OCI-LY7 (cell line): Measurements from ENCODE around the gene CDYL. TPM values are rescaled to one million over a fixed set of nuclear protein-coding genes. Genes with fewer than 3 reads are reported as not detected.

ENCODE experiments used
- BruUV-seq: library from RNA; stranded (reverse); fragments of 400-500 nt; replicated peaks from 2 replicates; lab custom pipeline; 2021; lab: Mats Ljungman, UMichigan
- CTCF ChIA-PET: fragments of 300-600 bp; sonication (Branson Sonifier 250); formaldehyde crosslinking; loops from one replicate; lab custom pipeline; 2022; ENCODE audit warnings: antibody characterized with exemption; ENCODE audit not compliant: unreplicated experiment; lab: Charles Lee
- POLR2A ChIA-PET: fragments of 300-600 bp; sonication (Branson Sonifier 250); formaldehyde crosslinking; loops from one replicate; lab custom pipeline; 2022; ENCODE audit warnings: antibody characterized with exemption; lab: Charles Lee
- DNase-seq: peaks from one replicate; pipeline ENCODE4 v3.0.0-alpha.2; 2015; ENCODE audit warnings: low spot score
- H2AFZ ChIP-seq: fragments of 200-600 bp; sonication (generic), shearing (Covaris generic); 2 replicates; pipeline ENCODE4 v1.6.1; 2014; ENCODE audit warnings: mild to moderate bottlenecking, antibody characterized with exemption, low read length, moderate library complexity
- H3K27ac ChIP-seq: fragments of 200-600 bp; sonication (generic); 2 replicates; pipeline ENCODE4 v1.5.1; 2014; ENCODE audit warnings: mixed run types, low read depth, mild to moderate bottlenecking, moderate library complexity, low read length, inconsistent platforms; ENCODE audit not compliant: poor library complexity, severe bottlenecking
- H3K36me3 ChIP-seq: fragments of 200-600 bp; sonication (generic); 2 replicates; pipeline ENCODE4 v1.6.1; 2014; ENCODE audit warnings: mild to moderate bottlenecking, antibody characterized with exemption, low read length, moderate library complexity, mixed read lengths; ENCODE audit not compliant: insufficient read depth
- H3K4me1 ChIP-seq: fragments of 200-600 bp; sonication (generic); 2 replicates; pipeline ENCODE4 v1.5.1; 2014; ENCODE audit warnings: mild to moderate bottlenecking, low read length; ENCODE audit not compliant: insufficient read depth, poor library complexity, severe bottlenecking
- H3K4me2 ChIP-seq: fragments of 200-600 bp; sonication (generic); 2 replicates; pipeline ENCODE4 v1.6.1; 2014; ENCODE audit warnings: mild to moderate bottlenecking, low read length
- H3K4me3 ChIP-seq: fragments of 200-600 bp; sonication (generic); 2 replicates; pipeline ENCODE4 v1.5.1; 2014; ENCODE audit warnings: mild to moderate bottlenecking, low read depth, low read length; ENCODE audit not compliant: poor library complexity, severe bottlenecking
- H3K79me2 ChIP-seq: fragments of 200-600 bp; sonication (generic); 2 replicates; pipeline ENCODE4 v1.6.1; 2016; ENCODE audit warnings: low read depth, mild to moderate bottlenecking, low read length, moderate library complexity, mixed read lengths; ENCODE audit not compliant: insufficient read depth
- H3K9me2 ChIP-seq: fragments of 200-600 bp; sonication (generic); 2 replicates; pipeline ENCODE4 v1.6.1; 2016; ENCODE audit warnings: mild to moderate bottlenecking, low read length, mixed read lengths; ENCODE audit not compliant: insufficient read depth
- H3K9me3 ChIP-seq: fragments of 200-600 bp; sonication (generic); 2 replicates; pipeline ENCODE4 v1.6.1; 2014; ENCODE audit warnings: mild to moderate bottlenecking, mixed run types, low read length, mixed read lengths
- H4K20me1 ChIP-seq: fragments of 200-600 bp; sonication (generic); 2 replicates; pipeline ENCODE4 v1.6.1; 2014; ENCODE audit warnings: mild to moderate bottlenecking, antibody characterized with exemption, low read length, moderate library complexity, mixed read lengths; ENCODE audit not compliant: insufficient read depth
- EZH2phosphoT487 ChIP-seq: fragments of 200-600 bp; sonication (generic); IDR thresholded peaks from 2 replicates; pipeline ENCODE4 v1.6.1; 2018; ENCODE audit warnings: low read depth, borderline replicate concordance, mild to moderate bottlenecking, mixed run types, antibody characterized with exemption, low read length, moderate library complexity, mixed read lengths
- intact Hi-C: fragments of 100-400 bp; cut with micrococcal nuclease; formaldehyde crosslinking; loops from one replicate; pipeline ENCODE4 v1.10.0; 2022; ENCODE audit not compliant: unreplicated experiment
- total RNA-seq, 2 experiments: library from RNA; depleted of rRNA in 1 of 2; stranded (reverse); fragments of >200 nt in 1 of 2; shearing (Covaris generic) in 1 of 2; gene quantifications; 2 replicates each; pipeline ENCODE4 v1.2.3, GENCODE V29; 2014 to 2022
- TF ChIP-seq, protein P1 (sequence below): fragments of 200-600 bp; sonication (generic); conservative IDR thresholded peaks from 2 replicates; pipeline ENCODE4 v1.5.1; 2014; ENCODE audit warnings: mild to moderate bottlenecking, antibody characterized with exemption, low read length, moderate library complexity, mixed read lengths

CDYL gene
- total RNA-seq, 2 experiments from 2014 or later: 33.6 to 76.4 TPM

DNA sequence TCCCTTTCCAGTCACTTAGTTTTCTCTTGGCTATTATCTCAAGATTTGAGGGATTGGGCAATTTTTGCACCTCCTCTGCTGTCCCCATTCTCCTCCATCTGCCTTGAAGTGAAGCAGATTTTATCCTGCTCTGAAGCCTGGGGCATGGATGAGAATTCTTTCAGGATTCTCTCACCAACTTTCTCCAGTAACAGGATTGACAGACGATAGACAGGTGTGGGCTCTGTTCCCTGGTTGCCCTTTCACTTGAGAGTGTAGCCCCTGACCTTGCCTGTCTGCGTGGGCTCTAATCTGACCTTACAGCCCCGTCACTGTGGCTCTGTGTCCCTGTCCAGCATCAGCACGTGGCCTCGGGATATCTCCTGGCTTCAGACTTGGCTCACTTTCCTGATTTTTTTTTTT lies 27.1 kb downstream of the CDYL start:
- Histone ChIP-seq H3K9me2 (no peaks in the 10 kb centered on the region), H3K79me2 (peaks cover 85% of the 10 kb centered on the region), H4K20me1 (peaks cover 37% of the 10 kb centered on the region), H3K36me3 (peaks cover 6% of the 10 kb centered on the region; the same call in 1 of the 2 replicates), H2AFZ (no peak overlapping the region), H3K4me1 (peaks cover 34% of the 10 kb centered on the region), H3K4me3 (no peak overlapping the region), H3K27ac (no peak overlapping the region), H3K9me3 (peaks cover 32% of the 10 kb centered on the region), H3K4me2 (peak overlapping the region; percentile 70)
- ChIA-PET CTCF (no interaction called here), POLR2A (interaction anchor here (0.6 to 4.5 kb wide), 6 partner anchors 8 to 1748 kb away, joined by 3 to 19 read pairs (median 6); no protein-coding TSS in a partner anchor)
- no peak for TF ChIP-seq EZH2phosphoT487
- TF ChIP-seq, protein P1, sequence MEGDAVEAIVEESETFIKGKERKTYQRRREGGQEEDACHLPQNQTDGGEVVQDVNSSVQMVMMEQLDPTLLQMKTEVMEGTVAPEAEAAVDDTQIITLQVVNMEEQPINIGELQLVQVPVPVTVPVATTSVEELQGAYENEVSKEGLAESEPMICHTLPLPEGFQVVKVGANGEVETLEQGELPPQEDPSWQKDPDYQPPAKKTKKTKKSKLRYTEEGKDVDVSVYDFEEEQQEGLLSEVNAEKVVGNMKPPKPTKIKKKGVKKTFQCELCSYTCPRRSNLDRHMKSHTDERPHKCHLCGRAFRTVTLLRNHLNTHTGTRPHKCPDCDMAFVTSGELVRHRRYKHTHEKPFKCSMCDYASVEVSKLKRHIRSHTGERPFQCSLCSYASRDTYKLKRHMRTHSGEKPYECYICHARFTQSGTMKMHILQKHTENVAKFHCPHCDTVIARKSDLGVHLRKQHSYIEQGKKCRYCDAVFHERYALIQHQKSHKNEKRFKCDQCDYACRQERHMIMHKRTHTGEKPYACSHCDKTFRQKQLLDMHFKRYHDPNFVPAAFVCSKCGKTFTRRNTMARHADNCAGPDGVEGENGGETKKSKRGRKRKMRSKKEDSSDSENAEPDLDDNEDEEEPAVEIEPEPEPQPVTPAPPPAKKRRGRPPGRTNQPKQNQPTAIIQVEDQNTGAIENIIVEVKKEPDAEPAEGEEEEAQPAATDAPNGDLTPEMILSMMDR: no peak
- no TSS peak for BruUV-seq
- DNase-seq: no peak
- intact Hi-C loops: loop anchor here (5.0 kb wide), 1 partner anchor 79 kb away; no protein-coding TSS in a partner anchor

DNA sequence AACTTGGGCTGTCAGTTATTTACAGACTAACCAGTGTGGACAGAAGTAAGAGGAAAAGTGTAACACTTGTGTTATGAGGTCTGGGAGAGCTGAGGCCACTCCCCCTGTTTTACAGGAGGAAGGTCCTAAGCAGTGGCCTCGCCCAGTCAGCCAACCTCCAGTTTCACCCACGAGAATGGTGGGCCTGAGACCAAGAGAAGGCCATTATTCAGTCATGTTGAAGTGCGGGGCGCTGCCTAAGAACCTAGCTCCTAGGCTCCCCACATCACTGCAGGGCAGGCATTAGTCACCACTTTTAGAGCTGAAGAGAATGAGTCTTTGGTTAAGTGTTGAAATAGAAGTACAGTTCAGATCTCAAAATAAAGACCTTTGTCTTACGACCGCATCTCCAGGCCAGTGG lies 27.9 kb downstream of the CDYL start:
- ChIA-PET CTCF (interaction anchor here (0.7 kb wide), 1 partner anchor 124 kb away, joined by 3 read pairs; no protein-coding TSS in a partner anchor), POLR2A (interaction anchor here (0.6 to 4.5 kb wide), 6 partner anchors 10 to 1749 kb away, joined by 3 to 19 read pairs (median 4); no protein-coding TSS in a partner anchor)
- no peak for TF ChIP-seq EZH2phosphoT487
- TF ChIP-seq, protein P1: no peak
- Histone ChIP-seq H3K36me3 (peaks cover 6% of the 10 kb centered on the region; the same call in 1 of the 2 replicates), H3K9me2 (no peaks in the 10 kb centered on the region), H3K27ac (no peak overlapping the region), H3K9me3 (peaks cover 24% of the 10 kb centered on the region), H3K4me1 (peaks cover 34% of the 10 kb centered on the region), H3K79me2 (peaks cover 85% of the 10 kb centered on the region), H4K20me1 (peaks cover 37% of the 10 kb centered on the region), H2AFZ (no peak overlapping the region), H3K4me2 (no peak overlapping the region), H3K4me3 (no peak overlapping the region)
- intact Hi-C loops: loop anchor here (5.0 kb wide), 1 partner anchor 78 kb away; no protein-coding TSS in a partner anchor
- no peak for DNase-seq
- no TSS peak for BruUV-seq
